ENCODE results near the gene HAND2.

GRCh38 chr4:173575482-173576152 lies 45.6 kb upstream of the HAND2 start:
- TF ChIP-seq JUNB (IDR thresholded peaks at IDR 0.05; ENCODE audit: unreplicated experiment) (no peak), REST (IDR thresholded peaks at IDR 0.05; ENCODE audit: unreplicated experiment) (no peak), CREB1 (CRISPR knock-in tag; IDR thresholded peaks at IDR 0.05; ENCODE audit: low read depth) (no peak)

All from GM23338 (cell line).